ENCODE measurements around the gene YPEL5.
"Not testable (repeated sequence)": the region's sequence is repeated elsewhere in the genome, so short reads cannot be mapped to it uniquely, and the experiment has no call there.

The YPEL5 gene

GRCh38 chr2:30146337-30147195 is at the start of gene YPEL5:
Gene YPEL5, plus strand, starts transcription at chr2:30147007. Its CDS starts 9,645 bp downstream, at chr2:30156652.
- in situ Hi-C loops (cut with MboI; ENCODE audit: low pct_unique_long_range_greater_than_20kb, low sequenced_read_pairs), result no loop called here

GRCh38 chr2:30098266-30099005 is 48.4 kb upstream of the YPEL5 start:
- DNase-seq, result no peak
- in situ Hi-C loops (cut with MboI; ENCODE audit: low pct_unique_long_range_greater_than_20kb, low sequenced_read_pairs), result no loop called here

More at GRCh38 chr2:30146337-30147195, at the start of gene YPEL5:
- peak; percentile 98 for DNase-seq

- in situ Hi-C loops (cut with MboI; ENCODE audit: low pct_unique_long_range_greater_than_20kb, low sequenced_read_pairs), result not testable (repeated sequence)
Observed at GRCh38 chr2:30099366-30099765, 47.4 kb upstream of the YPEL5 start.

GRCh38 chr2:30100691-30101090 is 46.1 kb upstream of the YPEL5 start:
- DNase-seq; in situ Hi-C loops (cut with MboI; ENCODE audit: low pct_unique_long_range_greater_than_20kb, low sequenced_read_pairs): not testable (repeated sequence)

More at GRCh38 chr2:30099366-30099765, 47.4 kb upstream of the YPEL5 start:
- not testable (repeated sequence) for DNase-seq

GRCh38 chr2:30104307-30104706 is 42.5 kb upstream of the YPEL5 start:
- in situ Hi-C loops (cut with MboI; ENCODE audit: low pct_unique_long_range_greater_than_20kb, low sequenced_read_pairs), result no loop called here

GRCh38 chr2:30105556-30105955 is 41.3 kb upstream of the YPEL5 start:
- no peak for DNase-seq
- in situ Hi-C loops (cut with MboI; ENCODE audit: low pct_unique_long_range_greater_than_20kb, low sequenced_read_pairs), result no loop called here

More at GRCh38 chr2:30104307-30104706, 42.5 kb upstream of the YPEL5 start:
- no peak for DNase-seq

GRCh38 chr2:30106543-30106942 is 40.3 kb upstream of the YPEL5 start:
- in situ Hi-C loops (cut with MboI; ENCODE audit: low pct_unique_long_range_greater_than_20kb, low sequenced_read_pairs), result no loop called here
- no peak for DNase-seq

GRCh38 chr2:30108192-30108591 is 38.6 kb upstream of the YPEL5 start:
- no peak for DNase-seq
- in situ Hi-C loops (cut with MboI; ENCODE audit: low pct_unique_long_range_greater_than_20kb, low sequenced_read_pairs), result no loop called here

GRCh38 chr2:30108851-30109250 is 38.0 kb upstream of the YPEL5 start:
- in situ Hi-C loops (cut with MboI; ENCODE audit: low pct_unique_long_range_greater_than_20kb, low sequenced_read_pairs), result no loop called here

GRCh38 chr2:30109856-30110255 is 37.0 kb upstream of the YPEL5 start:
- DNase-seq, result no peak
- in situ Hi-C loops (cut with MboI; ENCODE audit: low pct_unique_long_range_greater_than_20kb, low sequenced_read_pairs), result no loop called here

More at GRCh38 chr2:30108851-30109250, 38.0 kb upstream of the YPEL5 start:
- no peak for DNase-seq

- DNase-seq, result no peak
Observed at GRCh38 chr2:30110773-30111172, 36.0 kb upstream of the YPEL5 start.

GRCh38 chr2:30111186-30111585 is 35.6 kb upstream of the YPEL5 start:
- in situ Hi-C loops (cut with MboI; ENCODE audit: low pct_unique_long_range_greater_than_20kb, low sequenced_read_pairs); DNase-seq: not testable (repeated sequence)

More at GRCh38 chr2:30110773-30111172, 36.0 kb upstream of the YPEL5 start:
- in situ Hi-C loops (cut with MboI; ENCODE audit: low pct_unique_long_range_greater_than_20kb, low sequenced_read_pairs), result no loop called here

- in situ Hi-C loops (cut with MboI; ENCODE audit: low pct_unique_long_range_greater_than_20kb, low sequenced_read_pairs), result no loop called here
- DNase-seq, result no peak
Observed at GRCh38 chr2:30112561-30112960, 34.2 kb upstream of the YPEL5 start.

- DNase-seq, result no peak
- in situ Hi-C loops (cut with MboI; ENCODE audit: low pct_unique_long_range_greater_than_20kb, low sequenced_read_pairs), result no loop called here
Observed at GRCh38 chr2:30113617-30114293, 33.1 kb upstream of the YPEL5 start.

GRCh38 chr2:30115141-30115980 is 31.4 kb upstream of the YPEL5 start:
- in situ Hi-C loops (cut with MboI; ENCODE audit: low pct_unique_long_range_greater_than_20kb, low sequenced_read_pairs), result no loop called here

GRCh38 chr2:30115981-30116285 is 30.9 kb upstream of the YPEL5 start:
- no peak for DNase-seq
- in situ Hi-C loops (cut with MboI; ENCODE audit: low pct_unique_long_range_greater_than_20kb, low sequenced_read_pairs), result no loop called here

More at GRCh38 chr2:30115141-30115980, 31.4 kb upstream of the YPEL5 start:
- DNase-seq, result peak; percentile 64

GRCh38 chr2:30122362-30122761 is 24.4 kb upstream of the YPEL5 start:
- DNase-seq, result no peak
- in situ Hi-C loops (cut with MboI; ENCODE audit: low pct_unique_long_range_greater_than_20kb, low sequenced_read_pairs), result no loop called here

- DNase-seq, result no peak
- in situ Hi-C loops (cut with MboI; ENCODE audit: low pct_unique_long_range_greater_than_20kb, low sequenced_read_pairs), result no loop called here
Observed at GRCh38 chr2:30127016-30127893, 19.6 kb upstream of the YPEL5 start.

Measured in KBM-7 (cell line).